ENCODE measurements around the gene TMOD4.
A peak's percentile ranks its signal among the peaks of the same experiment; 100 is the strongest.

Gene TMOD4

DNA sequence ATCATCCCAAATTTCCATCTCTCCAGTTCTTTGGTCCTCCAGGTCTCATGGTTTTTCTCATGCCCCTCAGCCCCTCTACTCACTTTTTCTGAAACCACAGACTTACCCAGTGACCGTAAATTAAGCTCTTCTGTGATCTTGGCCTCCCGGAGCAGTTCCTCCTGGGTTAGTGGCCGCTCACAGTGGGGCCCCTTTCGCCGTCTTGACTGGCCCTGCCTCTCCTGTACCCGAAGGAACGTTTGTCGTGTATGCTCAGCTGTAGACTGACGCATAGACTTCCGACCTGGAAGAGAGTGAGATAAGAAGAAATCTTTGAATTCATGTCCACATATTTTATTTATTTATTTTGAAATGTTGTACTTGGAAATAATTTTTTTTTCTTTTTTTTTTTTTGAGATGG, 8.4 kb upstream of the TMOD4 start:
- TF ChIP-seq, protein P1, sequence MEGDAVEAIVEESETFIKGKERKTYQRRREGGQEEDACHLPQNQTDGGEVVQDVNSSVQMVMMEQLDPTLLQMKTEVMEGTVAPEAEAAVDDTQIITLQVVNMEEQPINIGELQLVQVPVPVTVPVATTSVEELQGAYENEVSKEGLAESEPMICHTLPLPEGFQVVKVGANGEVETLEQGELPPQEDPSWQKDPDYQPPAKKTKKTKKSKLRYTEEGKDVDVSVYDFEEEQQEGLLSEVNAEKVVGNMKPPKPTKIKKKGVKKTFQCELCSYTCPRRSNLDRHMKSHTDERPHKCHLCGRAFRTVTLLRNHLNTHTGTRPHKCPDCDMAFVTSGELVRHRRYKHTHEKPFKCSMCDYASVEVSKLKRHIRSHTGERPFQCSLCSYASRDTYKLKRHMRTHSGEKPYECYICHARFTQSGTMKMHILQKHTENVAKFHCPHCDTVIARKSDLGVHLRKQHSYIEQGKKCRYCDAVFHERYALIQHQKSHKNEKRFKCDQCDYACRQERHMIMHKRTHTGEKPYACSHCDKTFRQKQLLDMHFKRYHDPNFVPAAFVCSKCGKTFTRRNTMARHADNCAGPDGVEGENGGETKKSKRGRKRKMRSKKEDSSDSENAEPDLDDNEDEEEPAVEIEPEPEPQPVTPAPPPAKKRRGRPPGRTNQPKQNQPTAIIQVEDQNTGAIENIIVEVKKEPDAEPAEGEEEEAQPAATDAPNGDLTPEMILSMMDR (IDR thresholded peaks at IDR 0.05; ENCODE audit: low read depth, low read length, missing control alignments) = no peak
- peaks cover 55% of the 10 kb centered on the region for H3K36me3 ChIP-seq (replicated peaks)
- no peaks in the 10 kb centered on the region for H3K27me3 ChIP-seq (replicated peaks)
- no peak overlapping the region for H3K4me3 ChIP-seq (ENCODE audit: low read depth, low read length)
- no peak overlapping the region for H3K27ac ChIP-seq
- DNase-seq = no peak
- in situ Hi-C loops (cut with HindIII; ENCODE audit: low pct_ligation_motif_present, low sequenced_read_pairs) = no loop called here

DNA sequence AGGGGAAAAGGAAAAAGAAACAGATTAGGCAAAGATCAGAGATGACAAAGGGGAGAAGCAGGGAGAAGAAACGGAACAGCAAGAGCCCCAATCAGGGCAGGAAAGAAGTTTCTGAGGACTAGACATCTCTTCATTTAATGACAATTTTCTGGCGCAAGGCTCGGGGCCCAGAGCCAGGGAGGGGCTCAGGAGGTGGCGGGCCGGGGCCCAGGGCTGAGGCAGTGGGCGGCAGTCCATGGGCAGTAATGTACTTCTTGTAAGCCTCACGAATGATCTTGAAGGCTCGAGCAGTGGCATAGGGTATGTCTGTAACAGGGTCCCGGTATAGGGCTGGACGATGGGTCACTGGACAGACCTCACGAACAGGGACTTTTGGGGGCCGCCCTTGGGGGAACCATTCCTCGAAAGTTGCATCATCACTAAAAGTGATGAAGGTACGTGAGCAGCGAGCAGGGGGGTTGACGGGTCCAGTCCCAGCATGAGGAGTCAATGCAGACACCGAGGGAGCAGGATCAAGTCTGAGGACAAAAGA, 799 bp upstream of the TMOD4 start:
- peaks cover 49% of the 10 kb centered on the region for H3K36me3 ChIP-seq (replicated peaks)
- TF ChIP-seq, protein P1 (IDR thresholded peaks at IDR 0.05; ENCODE audit: low read depth, low read length, missing control alignments) = no peak
- in situ Hi-C loops (cut with HindIII; ENCODE audit: low pct_ligation_motif_present, low sequenced_read_pairs) = no loop called here

DNA sequence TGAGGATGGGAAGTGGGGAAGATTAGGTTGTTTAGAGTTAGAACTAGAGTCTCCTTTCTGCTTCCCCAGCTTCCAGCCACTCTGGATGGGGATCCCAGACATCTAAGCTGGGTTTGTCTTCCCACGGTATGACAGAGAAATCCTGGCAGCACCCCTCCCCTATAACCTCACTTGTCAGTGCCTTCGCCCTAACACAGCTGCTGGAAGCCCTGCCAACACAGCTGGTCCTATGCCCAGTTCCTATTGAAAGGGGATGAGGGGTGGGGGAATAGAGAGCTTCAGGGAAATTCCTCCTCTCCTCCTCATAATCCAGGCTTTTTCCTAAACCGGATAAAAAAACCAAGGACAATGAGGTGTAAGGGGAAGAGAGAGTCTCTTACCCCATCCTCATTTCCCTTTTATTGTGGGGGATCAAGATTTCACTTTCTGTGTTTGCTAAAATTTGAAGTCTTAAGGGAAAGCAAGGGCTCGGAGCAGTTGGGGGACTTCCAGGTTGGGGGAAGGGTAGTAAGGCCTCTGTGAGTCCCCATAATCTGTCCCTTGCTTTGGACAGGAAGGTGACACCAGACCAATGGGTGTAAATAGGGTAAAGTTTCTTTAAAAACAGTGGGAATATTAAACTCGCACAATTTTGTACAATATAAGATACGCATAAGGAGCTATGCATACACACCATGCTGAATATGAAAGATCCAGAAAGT, 590 bp downstream of the TMOD4 start:
- DNase-seq = no peak
- Histone ChIP-seq H3K36me3 (replicated peaks) (peaks cover 51% of the 10 kb centered on the region), H3K4me3 (ENCODE audit: low read depth, low read length) (no peak overlapping the region), H3K27ac (no peak overlapping the region), H3K27me3 (replicated peaks) (no peaks in the 10 kb centered on the region)
- in situ Hi-C loops (cut with HindIII; ENCODE audit: low pct_ligation_motif_present, low sequenced_read_pairs) = no loop called here
- TF ChIP-seq, protein P1 (IDR thresholded peaks at IDR 0.05; ENCODE audit: low read depth, low read length, missing control alignments) = no peak

More for the DNA sequence above, 799 bp upstream of the TMOD4 start:
- H3K4me3 ChIP-seq (ENCODE audit: low read depth, low read length) = no peak overlapping the region
- no peak overlapping the region for H3K27ac ChIP-seq
- DNase-seq = no peak
- no peaks in the 10 kb centered on the region for H3K27me3 ChIP-seq (replicated peaks)

DNA sequence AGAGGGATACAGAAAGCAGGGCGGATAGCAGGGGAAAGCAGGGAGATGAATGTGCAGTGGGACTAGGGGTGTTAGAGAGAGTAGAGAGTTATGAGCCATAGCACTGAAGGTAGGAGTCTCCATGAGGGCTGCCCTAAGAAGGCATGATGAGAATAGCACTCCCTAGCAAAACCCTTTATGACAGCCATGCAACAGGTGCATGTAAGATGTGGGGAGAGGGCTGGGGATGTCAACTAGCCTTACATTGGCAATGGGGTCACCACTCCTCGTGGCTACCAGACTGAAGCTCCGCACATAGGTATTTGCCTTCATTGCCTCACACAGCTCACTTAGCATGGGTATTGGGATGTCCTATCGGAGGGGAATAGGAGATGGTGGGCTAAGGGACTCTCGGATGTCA, 4.6 kb downstream of the TMOD4 start:
- TF ChIP-seq, protein P1 (IDR thresholded peaks at IDR 0.05; ENCODE audit: low read depth, low read length, missing control alignments) = no peak
- DNase-seq = no peak
- peaks cover 39% of the 10 kb centered on the region for H3K36me3 ChIP-seq (replicated peaks)
- no peak overlapping the region for H3K27ac ChIP-seq
- H3K4me3 ChIP-seq (ENCODE audit: low read depth, low read length) = no peak overlapping the region
- in situ Hi-C loops (cut with HindIII; ENCODE audit: low pct_ligation_motif_present, low sequenced_read_pairs) = no loop called here
- no peaks in the 10 kb centered on the region for H3K27me3 ChIP-seq (replicated peaks)

DNA sequence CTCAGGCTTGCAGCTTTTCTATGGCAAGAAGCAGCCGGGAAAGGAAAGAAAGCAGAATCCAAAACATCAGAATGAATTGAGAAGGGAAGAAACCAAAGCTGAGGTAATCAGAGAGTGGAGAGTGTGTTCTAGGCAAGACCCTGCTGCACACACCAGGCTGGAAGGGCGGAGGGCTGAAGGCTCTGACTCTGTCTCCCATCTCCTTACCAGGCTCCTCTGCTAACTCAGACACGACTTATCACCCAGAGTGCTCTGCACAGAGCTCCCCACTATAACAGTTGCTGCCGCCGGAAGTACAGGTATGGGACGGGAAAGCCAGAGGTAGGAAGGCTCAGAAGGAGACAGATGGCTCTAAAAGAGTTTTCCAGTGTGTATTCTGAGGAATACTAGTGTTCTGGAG, 8.7 kb downstream of the TMOD4 start:
- H3K27ac ChIP-seq = no peak overlapping the region
- in situ Hi-C loops (cut with HindIII; ENCODE audit: low pct_ligation_motif_present, low sequenced_read_pairs) = no loop called here

More for the DNA sequence above, 8.7 kb downstream of the TMOD4 start:
- no peaks in the 10 kb centered on the region for H3K27me3 ChIP-seq (replicated peaks)
- H3K4me3 ChIP-seq (ENCODE audit: low read depth, low read length) = peak overlapping the region; percentile 95
- DNase-seq = no peak
- TF ChIP-seq, protein P1 (IDR thresholded peaks at IDR 0.05; ENCODE audit: low read depth, low read length, missing control alignments) = no peak
- peaks cover 29% of the 10 kb centered on the region for H3K36me3 ChIP-seq (replicated peaks)
